Stimulated activated CD8-positive, alpha-beta memory T cell treated with anti-CD3 and anti-CD28 coated beads, Interleukin-12 subunit alpha, Interleukin-12 subunit beta, amount 100 ng/mL, for 4 hours (primary cell): ENCODE results near the gene BCL11B.

Experiments
- DNase-seq: peaks from one replicate; pipeline ENCODE4 v3.0.0-alpha.2; 2020; ENCODE audit warnings: low read depth

Gene BCL11B

DNA sequence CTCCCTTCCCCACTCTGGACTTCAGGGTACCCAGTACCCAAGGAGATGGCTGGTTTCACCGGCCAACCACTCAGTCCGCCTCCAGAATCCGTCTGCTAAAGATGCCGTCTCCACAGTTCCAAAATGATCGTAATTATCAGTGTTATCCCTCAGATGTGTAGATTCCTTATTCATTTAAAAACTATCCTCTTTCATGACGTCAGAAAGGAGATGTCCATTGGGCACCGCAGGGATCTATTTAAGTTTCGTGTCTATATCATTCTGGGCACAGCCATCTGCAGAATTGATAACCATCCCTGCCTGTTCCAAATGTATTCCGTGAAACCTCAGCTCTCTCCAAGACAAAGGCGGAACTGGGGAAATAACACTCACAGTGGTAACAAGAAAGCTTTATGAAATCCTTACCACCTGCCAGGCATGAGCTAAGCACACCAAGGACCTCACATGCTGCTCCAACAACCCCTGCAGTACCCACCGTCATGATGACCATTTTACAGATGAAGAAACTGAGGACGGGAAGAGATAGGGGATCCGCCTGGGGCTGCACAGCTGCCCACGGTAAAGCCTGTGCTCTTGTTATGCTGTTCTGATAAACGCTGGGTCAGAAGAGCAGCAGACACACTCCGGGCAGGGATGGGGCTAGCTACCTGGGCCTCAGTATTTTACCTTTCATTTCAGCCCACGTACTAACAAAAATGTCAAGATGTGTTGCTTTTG is 90.0 kb downstream of the BCL11B start:
- DNase-seq: no peak

DNA sequence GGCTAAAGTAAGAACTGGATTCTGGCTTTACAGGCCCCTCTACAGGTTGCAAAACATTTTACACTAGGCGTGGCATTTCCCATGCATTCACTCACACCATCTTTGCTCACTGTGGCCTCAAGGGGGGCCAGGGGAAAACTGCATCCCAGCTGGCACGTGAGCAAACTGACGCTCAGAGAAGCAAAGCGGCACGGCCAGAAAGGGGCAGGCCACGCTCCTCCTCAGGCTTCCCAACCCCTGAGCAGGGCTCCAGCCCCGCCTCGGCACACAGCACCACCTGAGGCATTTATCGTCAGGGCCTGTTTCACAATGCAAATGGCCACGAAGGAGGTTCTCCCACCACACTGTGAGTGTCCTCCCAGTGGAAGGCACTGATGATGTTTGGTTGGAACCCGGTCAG is 90.8 kb downstream of the BCL11B start:
- no peak for DNase-seq

- no peak for DNase-seq
These were observed 92.1 kb downstream of the BCL11B start for GRCh38 chr14:99179946-99180345.

GRCh38 chr14:99179506-99179905 is 92.5 kb downstream of the BCL11B start:
- DNase-seq: no peak

- no peak for DNase-seq
These were observed 93.8 kb downstream of the BCL11B start for GRCh38 chr14:99177886-99178835.

GRCh38 chr14:99177046-99177655 is 94.8 kb downstream of the BCL11B start:
- DNase-seq: no peak

DNA sequence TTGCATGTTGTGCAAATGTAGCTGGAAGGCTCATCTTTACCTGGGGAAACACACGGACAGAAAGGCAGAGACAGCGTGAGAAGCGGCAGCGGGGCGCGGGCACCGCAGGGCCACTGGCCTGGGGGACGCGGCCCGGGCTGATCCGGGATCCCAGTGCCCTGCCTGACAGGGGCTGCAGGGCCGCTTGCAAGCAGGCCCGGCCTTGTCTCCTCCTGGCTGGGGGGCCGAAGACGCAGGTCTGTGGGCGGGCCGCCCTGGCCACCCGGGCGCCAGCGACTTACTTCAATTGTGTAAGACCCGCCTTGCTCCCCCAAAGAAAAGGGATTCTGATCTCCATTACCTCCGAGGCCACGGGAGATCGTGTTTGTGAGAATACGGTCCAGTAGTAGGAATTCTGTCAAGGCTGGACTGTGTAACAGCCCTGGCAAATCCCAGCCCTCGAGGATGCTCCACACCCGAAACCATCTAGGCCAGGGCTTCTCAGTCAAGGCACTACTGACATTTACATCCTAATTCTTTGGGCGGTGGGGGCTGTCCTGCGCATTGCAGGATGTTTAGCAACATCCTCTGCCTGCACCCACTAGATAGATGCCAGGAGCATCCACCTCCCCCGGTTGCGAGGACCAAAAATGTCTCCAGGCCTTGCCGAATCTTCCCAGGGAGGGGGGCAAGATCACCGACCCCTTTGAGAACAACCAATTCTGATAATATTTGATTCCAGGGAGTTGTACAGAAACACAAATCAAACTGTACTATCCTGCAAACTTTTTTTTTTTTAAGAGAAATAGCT is 95.6 kb downstream of the BCL11B start:
- DNase-seq: no peak

DNA sequence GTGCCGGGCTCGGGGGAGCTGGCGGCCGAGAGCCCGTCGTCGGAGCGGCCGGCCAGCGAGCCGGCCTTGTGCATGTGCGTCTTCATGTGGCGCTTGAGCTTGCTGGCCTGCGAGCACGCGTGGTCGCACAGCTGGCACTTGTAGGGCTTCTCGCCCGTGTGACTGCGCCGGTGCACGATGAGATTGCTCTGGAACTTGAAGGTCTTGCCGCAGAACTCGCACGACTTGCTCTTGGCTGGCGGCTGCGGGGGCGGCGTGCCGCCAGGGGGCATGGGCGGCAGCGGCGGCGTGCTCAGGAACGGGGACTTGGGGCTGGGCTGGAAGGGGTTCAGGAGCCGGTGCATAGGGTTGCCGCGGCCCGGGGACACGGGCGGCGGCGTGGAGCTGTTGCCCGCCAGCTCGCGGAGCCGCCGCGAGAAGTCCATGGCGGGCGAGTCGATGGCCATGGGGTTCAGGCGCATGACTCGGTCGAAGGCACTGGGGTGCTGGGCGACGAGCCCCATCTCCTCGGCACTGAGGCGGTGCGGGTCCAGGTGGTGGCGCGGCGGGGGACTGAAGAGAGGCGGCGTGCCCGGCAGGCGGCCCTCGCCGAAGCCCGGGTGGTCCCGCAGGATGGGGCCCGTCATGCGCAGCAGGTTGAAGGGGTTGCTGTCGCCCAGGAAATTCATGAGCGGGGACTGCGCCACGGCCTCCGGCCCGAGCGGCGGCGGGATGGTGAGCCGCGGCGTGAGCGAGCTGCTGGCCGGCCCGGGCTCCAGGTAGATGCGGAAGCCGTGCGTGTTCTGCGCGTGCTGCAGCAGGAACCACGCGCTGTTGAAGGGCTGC is 96.5 kb downstream of the BCL11B start:
- no peak for DNase-seq

- no peak for DNase-seq
These were observed 97.2 kb downstream of the BCL11B start for GRCh38 chr14:99174770-99175319.

DNA sequence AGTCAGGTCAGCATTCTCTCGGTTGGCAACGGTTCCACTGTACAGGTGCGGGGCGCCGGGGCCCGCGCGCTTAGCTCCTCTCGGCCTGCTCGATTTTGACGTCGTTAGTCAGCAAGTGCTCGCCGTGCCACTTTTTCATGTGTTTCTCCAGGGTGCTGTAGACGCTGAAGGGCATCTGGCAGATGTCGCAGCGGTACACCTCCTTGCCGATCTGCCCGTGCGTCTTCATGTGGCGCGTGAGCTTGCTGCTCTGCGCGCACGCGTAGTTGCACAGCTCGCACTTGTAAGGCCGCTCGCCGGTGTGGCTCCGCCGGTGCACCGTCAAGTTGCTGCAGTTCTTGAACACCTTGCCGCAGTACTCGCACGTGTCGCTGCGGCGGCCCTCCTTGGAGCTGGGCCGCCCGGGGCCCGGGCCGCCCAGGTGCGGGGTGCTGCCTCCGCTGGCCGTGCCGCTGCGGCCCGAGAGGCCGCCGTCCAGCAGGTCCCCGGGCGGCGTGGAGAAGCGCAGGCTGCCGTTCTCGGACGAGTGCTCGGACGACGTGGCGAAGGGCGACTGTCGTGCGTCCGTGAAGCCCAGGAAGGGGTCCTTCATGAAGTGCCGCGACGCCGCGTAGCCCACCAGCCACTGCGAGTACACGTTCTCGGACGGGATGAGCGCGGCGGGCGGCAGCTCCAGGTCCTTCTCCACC is 97.8 kb downstream of the BCL11B start:
- DNase-seq: no peak

- no peak for DNase-seq
These were observed 98.5 kb downstream of the BCL11B start for GRCh38 chr14:99173506-99173905.

GRCh38 chr14:99173086-99173485 is 98.9 kb downstream of the BCL11B start:
- DNase-seq: no peak

GRCh38 chr14:99171396-99171795 is 100.6 kb downstream of the BCL11B start:
- DNase-seq: no peak

DNA sequence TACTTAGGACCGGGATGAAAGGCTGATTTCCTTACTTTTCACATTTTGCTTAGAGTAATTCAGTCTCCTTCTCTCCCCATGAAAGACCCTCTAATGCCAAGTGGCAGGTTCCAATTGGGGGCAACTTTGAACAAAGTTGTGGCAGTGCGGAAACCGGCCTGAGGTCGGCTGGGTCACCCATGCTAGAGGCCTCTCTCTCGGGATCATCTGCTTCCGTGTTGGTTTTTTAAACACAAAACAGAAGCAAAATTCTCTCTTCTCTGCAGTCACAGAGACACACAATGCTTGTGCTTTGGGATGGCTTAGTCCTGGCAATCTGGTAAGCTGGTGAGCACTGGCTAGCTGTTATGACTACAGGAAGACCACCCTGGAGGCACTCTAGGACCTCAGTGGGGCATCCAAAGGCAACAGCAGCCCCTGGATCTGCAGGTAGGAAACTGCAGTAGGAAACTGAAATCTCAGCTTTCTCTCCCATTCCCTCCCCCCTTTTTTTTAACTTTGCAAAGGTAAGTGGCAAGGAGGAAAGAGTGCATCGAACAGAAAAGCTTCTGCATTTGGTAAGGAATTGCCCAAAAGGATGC is 102.1 kb downstream of the BCL11B start:
- no peak for DNase-seq

- no peak for DNase-seq
These were observed 103.7 kb downstream of the BCL11B start for GRCh38 chr14:99168330-99168729.

GRCh38 chr14:99166506-99166905 is 105.5 kb downstream of the BCL11B start:
- no peak for DNase-seq

DNA sequence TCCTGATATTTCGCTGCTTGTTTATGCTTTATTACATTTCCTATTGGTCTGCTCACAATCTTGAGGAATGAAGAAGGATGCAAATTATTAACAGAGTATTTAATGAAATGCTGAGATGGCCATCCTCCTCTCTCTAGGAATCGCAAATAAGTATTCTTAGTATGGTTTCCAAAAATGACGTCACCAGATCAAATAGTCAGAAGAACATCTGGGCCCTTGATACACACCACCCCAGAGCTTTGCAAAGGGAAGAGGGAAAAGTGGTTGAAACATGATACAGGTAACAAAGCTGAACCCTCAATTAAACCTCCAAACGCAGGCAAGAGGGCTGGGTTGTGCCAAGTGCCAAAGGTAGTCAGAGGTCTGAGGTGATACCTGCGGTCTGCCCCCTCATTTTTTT is 107.3 kb downstream of the BCL11B start:
- DNase-seq: no peak

DNA sequence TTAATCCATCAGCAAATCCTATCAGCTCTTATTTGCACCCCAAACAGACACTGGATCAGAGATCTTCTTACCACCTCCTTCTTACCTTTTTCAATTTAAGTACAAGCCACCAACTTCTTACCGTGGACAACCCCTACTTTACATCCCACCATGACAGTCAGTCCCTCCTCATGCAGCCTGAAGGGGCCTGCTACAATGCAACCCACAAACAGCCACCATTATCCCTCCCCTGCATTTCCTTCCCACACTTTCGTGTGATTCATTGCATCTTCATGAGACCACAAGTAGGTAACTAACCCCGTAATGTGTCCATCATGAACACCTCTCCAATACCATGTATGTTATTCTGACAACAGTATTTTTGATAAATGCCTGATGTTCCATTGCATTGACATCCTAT is 108.6 kb downstream of the BCL11B start:
- no peak for DNase-seq
